CD4-positive, CD25-positive, alpha-beta regulatory T cell (primary cell): ENCODE data around the gene TM2D3. TPM values are rescaled to one million over a fixed set of nuclear protein-coding genes. Genes with fewer than 3 reads are reported as not detected.

Experiments used
- ATAC-seq, 2 donors: fragments of 150-1000 bp; cut with Tn5 transposase; one replicate each; pipeline ENCODE4 v1.10.0; 2021; ENCODE audit warnings: low read depth in 2 of 2, moderate number of reproducible peaks in 2 of 2, moderate library complexity in 1 of 2
- DNase-seq, 3 donors: peaks; one replicate each; pipeline versions ENCODE4 v3.0.0 to v3.0.0-alpha.2; 2012 to 2022; ENCODE audit warnings: mixed read lengths in 1 of 3
- H3K27ac ChIP-seq: one replicate; pipeline ENCODE4 v1.7.0; 2013; ENCODE audit warnings: mild to moderate bottlenecking, low read length; ENCODE audit not compliant: insufficient read depth, poor library complexity, severe bottlenecking
- H3K27me3 ChIP-seq: one replicate; pipeline ENCODE4 v1.7.0; 2013; ENCODE audit warnings: low read length; ENCODE audit not compliant: control insufficient read depth, insufficient read depth
- H3K36me3 ChIP-seq: one replicate; pipeline ENCODE4 v1.7.0; 2013; ENCODE audit warnings: mild to moderate bottlenecking, low read length, moderate library complexity; ENCODE audit not compliant: control insufficient read depth, insufficient read depth
- H3K4me1 ChIP-seq: 2 replicates; pipeline ENCODE4 v1.7.0; 2013; ENCODE audit warnings: mild to moderate bottlenecking, low read length; ENCODE audit not compliant: insufficient read depth, control insufficient read depth, poor library complexity, severe bottlenecking
- H3K4me3 ChIP-seq: one replicate; pipeline ENCODE4 v1.7.0; 2013; ENCODE audit warnings: low read depth, mild to moderate bottlenecking, low read length, moderate library complexity
- H3K9me3 ChIP-seq, 2 experiments: 1 replicate in 1 of 2; 2 replicates in 1 of 2; pipeline ENCODE4 v1.7.0; 2013; ENCODE audit warnings: low read length in 2 of 2, mild to moderate bottlenecking in 1 of 2, moderate library complexity in 1 of 2; ENCODE audit not compliant: control insufficient read depth in 2 of 2
- H3K27ac Mint-ChIP-seq, 3 donors: one replicate each; pipeline ENCODE4 v1.8.0; 2020 to 2022; ENCODE audit warnings: mild to moderate bottlenecking in 3 of 3, mixed read lengths in 3 of 3, moderate library complexity in 2 of 3
- H3K27me3 Mint-ChIP-seq: one replicate; pipeline ENCODE4 v1.8.0; 2022; ENCODE audit warnings: mild to moderate bottlenecking, mixed read lengths
- H3K36me3 Mint-ChIP-seq: one replicate; pipeline ENCODE4 v1.8.0; 2020; ENCODE audit warnings: mixed read lengths
- H3K4me1 Mint-ChIP-seq, 4 donors: one replicate each; pipeline ENCODE4 v1.8.0; 2020 to 2022; ENCODE audit warnings: mixed read lengths in 4 of 4, mild to moderate bottlenecking in 1 of 4
- H3K4me3 Mint-ChIP-seq, 4 donors: one replicate each; pipeline ENCODE4 v1.8.0; 2020 to 2022; ENCODE audit warnings: mild to moderate bottlenecking in 4 of 4, mixed read lengths in 4 of 4, moderate library complexity in 3 of 4
- H3K9me3 Mint-ChIP-seq, 7 donors: one replicate each; pipeline ENCODE4 v1.8.0; 2020 to 2022; ENCODE audit warnings: mixed read lengths in 7 of 7, mild to moderate bottlenecking in 3 of 7, moderate library complexity in 2 of 7
- polyA plus RNA-seq, 4 donors: library from polyadenylated mRNA; unstranded; fragments of 300-500 nt; fragmentation: Illumina TruSeq; gene quantifications; one replicate each; pipeline ENCODE4 v1.2.3, GENCODE V29; 2021
- total RNA-seq: library from RNA; stranded (reverse); gene quantifications from one replicate; pipeline ENCODE4 v1.2.3, GENCODE V29; 2022

TM2D3 gene
- total and polyA plus RNA-seq, 5 donors from 2014 or later, result 30.9 to 85.4 (median 43.6) TPM

GRCh38 chr15:101686718-101687117 is 34.5 kb upstream of the TM2D3 start:
- H3K4me1 ChIP-seq, result no peaks in the 10 kb centered on the region
- no peak for DNase-seq
- H3K27ac Mint-ChIP-seq, result no peak overlapping the region
- no peaks in the 10 kb centered on the region for H3K9me3 ChIP-seq
- no peaks in the 10 kb centered on the region for H3K4me1 Mint-ChIP-seq
- no peak overlapping the region for H3K4me3 ChIP-seq
- no peak overlapping the region for H3K27ac ChIP-seq
- H3K36me3 Mint-ChIP-seq, result peaks cover 53% of the 10 kb centered on the region
- no peaks in the 10 kb centered on the region for H3K27me3 Mint-ChIP-seq
- no peak overlapping the region for H3K4me3 Mint-ChIP-seq
- H3K9me3 Mint-ChIP-seq, result peaks cover 0 to 1% (median 0%) of the 10 kb centered on the region in 7 donors
- no peak for ATAC-seq
- H3K27me3 ChIP-seq, result no peaks in the 10 kb centered on the region
- peaks cover 37% of the 10 kb centered on the region for H3K36me3 ChIP-seq

GRCh38 chr15:101684877-101685276 is 32.7 kb upstream of the TM2D3 start:
- H3K27ac Mint-ChIP-seq, result no peak overlapping the region
- H3K4me1 ChIP-seq, result no peaks in the 10 kb centered on the region
- H3K27me3 ChIP-seq, result no peaks in the 10 kb centered on the region
- H3K36me3 Mint-ChIP-seq, result peaks cover 67% of the 10 kb centered on the region
- ATAC-seq, result no peak
- DNase-seq, result no peak
- H3K4me3 Mint-ChIP-seq, result no peak overlapping the region
- no peak overlapping the region for H3K4me3 ChIP-seq
- no peaks in the 10 kb centered on the region for H3K4me1 Mint-ChIP-seq
- H3K27me3 Mint-ChIP-seq, result no peaks in the 10 kb centered on the region
- peaks cover 43% of the 10 kb centered on the region for H3K36me3 ChIP-seq
- peaks cover 0 to 1% (median 0%) of the 10 kb centered on the region in 7 donors for H3K9me3 Mint-ChIP-seq
- no peaks in the 10 kb centered on the region for H3K9me3 ChIP-seq
- no peak overlapping the region for H3K27ac ChIP-seq

- H3K36me3 ChIP-seq, result peaks cover 46% of the 10 kb centered on the region
- Mint-ChIP-seq H3K4me1 (peaks cover 0 to under 1% (median 0%) of the 10 kb centered on the region in 4 donors), H3K4me3 (no peak overlapping the region), H3K27me3 (no peaks in the 10 kb centered on the region), H3K9me3 (peaks cover 0 to 1% (median 0%) of the 10 kb centered on the region in 7 donors), H3K27ac (no peak overlapping the region), H3K36me3 (peaks cover 70% of the 10 kb centered on the region)
- H3K4me3 ChIP-seq, result no peak overlapping the region
- no peaks in the 10 kb centered on the region for H3K27me3 ChIP-seq
- H3K27ac ChIP-seq, result no peak overlapping the region
- H3K9me3 ChIP-seq, result no peaks in the 10 kb centered on the region
- DNase-seq (no peak), ATAC-seq (no peak)
- H3K4me1 ChIP-seq, result no peaks in the 10 kb centered on the region
These were observed 32.2 kb upstream of the TM2D3 start for GRCh38 chr15:101684384-101684783.

- Histone ChIP-seq H3K36me3 (peaks cover 56% of the 10 kb centered on the region), H3K27ac (no peak overlapping the region), H3K27me3 (no peaks in the 10 kb centered on the region), H3K9me3 (no peaks in the 10 kb centered on the region), H3K4me1 (no peaks in the 10 kb centered on the region), H3K4me3 (no peak overlapping the region)
- DNase-seq (no peak), ATAC-seq (no peak)
- peak overlapping the region; percentile 11 to 47 (median 27) for H3K27ac Mint-ChIP-seq
- peaks cover 0 to 3% (median 0%) of the 10 kb centered on the region in 4 donors for H3K4me1 Mint-ChIP-seq
- H3K27me3 Mint-ChIP-seq, result no peaks in the 10 kb centered on the region
- H3K9me3 Mint-ChIP-seq, result peaks cover 0 to 1% (median 0%) of the 10 kb centered on the region in 7 donors
- H3K4me3 Mint-ChIP-seq, result no peak overlapping the region
- H3K36me3 Mint-ChIP-seq, result peaks cover 69% of the 10 kb centered on the region
These were observed 27.6 kb upstream of the TM2D3 start for GRCh38 chr15:101679806-101680205.

GRCh38 chr15:101676921-101677329 is 24.7 kb upstream of the TM2D3 start:
- H3K4me1 ChIP-seq, result no peaks in the 10 kb centered on the region
- no peaks in the 10 kb centered on the region for H3K27me3 Mint-ChIP-seq
- no peaks in the 10 kb centered on the region for H3K27me3 ChIP-seq
- no peak overlapping the region for H3K4me3 ChIP-seq
- peaks cover 63% of the 10 kb centered on the region for H3K36me3 Mint-ChIP-seq
- ATAC-seq (no peak), DNase-seq (no peak)
- no peak overlapping the region for H3K27ac ChIP-seq
- no peak overlapping the region for H3K27ac Mint-ChIP-seq
- no peaks in the 10 kb centered on the region for H3K9me3 Mint-ChIP-seq
- peaks cover 0 to 3% (median 0%) of the 10 kb centered on the region in 4 donors for H3K4me1 Mint-ChIP-seq
- no peak overlapping the region for H3K4me3 Mint-ChIP-seq
- no peaks in the 10 kb centered on the region for H3K9me3 ChIP-seq
- H3K36me3 ChIP-seq, result peaks cover 54% of the 10 kb centered on the region

GRCh38 chr15:101675796-101676582 is 23.8 kb upstream of the TM2D3 start:
- Histone ChIP-seq H3K27me3 (no peaks in the 10 kb centered on the region), H3K4me3 (no peak overlapping the region), H3K36me3 (peaks cover 60% of the 10 kb centered on the region), H3K9me3 (no peaks in the 10 kb centered on the region), H3K27ac (no peak overlapping the region), H3K4me1 (no peaks in the 10 kb centered on the region)
- Mint-ChIP-seq H3K36me3 (peaks cover 63% of the 10 kb centered on the region), H3K4me1 (peaks cover 0 to 3% (median 0%) of the 10 kb centered on the region in 4 donors), H3K4me3 (no peak overlapping the region), H3K27ac (peak overlapping the region in 2 of 3 donors; percentile 34 to 38), H3K27me3 (no peaks in the 10 kb centered on the region), H3K9me3 (no peaks in the 10 kb centered on the region)
- DNase-seq (no peak), ATAC-seq (no peak)

GRCh38 chr15:101675015-101675414 is 22.8 kb upstream of the TM2D3 start:
- peaks cover 63% of the 10 kb centered on the region for H3K36me3 Mint-ChIP-seq
- DNase-seq (no peak), ATAC-seq (no peak)
- Histone ChIP-seq H3K36me3 (peaks cover 62% of the 10 kb centered on the region), H3K4me3 (no peak overlapping the region), H3K9me3 (no peaks in the 10 kb centered on the region), H3K27ac (no peak overlapping the region), H3K27me3 (no peaks in the 10 kb centered on the region), H3K4me1 (no peaks in the 10 kb centered on the region)
- H3K27ac Mint-ChIP-seq, result no peak overlapping the region
- peaks cover 0 to 3% (median 0%) of the 10 kb centered on the region in 4 donors for H3K4me1 Mint-ChIP-seq
- H3K9me3 Mint-ChIP-seq, result no peaks in the 10 kb centered on the region
- H3K27me3 Mint-ChIP-seq, result no peaks in the 10 kb centered on the region
- H3K4me3 Mint-ChIP-seq, result no peak overlapping the region

GRCh38 chr15:101672298-101672697 is 20.1 kb upstream of the TM2D3 start:
- peaks cover 62% of the 10 kb centered on the region for H3K36me3 ChIP-seq
- no peaks in the 10 kb centered on the region for H3K27me3 ChIP-seq
- Mint-ChIP-seq H3K27ac (no peak overlapping the region), H3K27me3 (no peaks in the 10 kb centered on the region), H3K36me3 (peaks cover 65% of the 10 kb centered on the region), H3K4me3 (no peak overlapping the region), H3K9me3 (peaks cover 0 to 1% (median 0%) of the 10 kb centered on the region in 7 donors), H3K4me1 (peaks cover 0 to 3% (median 0%) of the 10 kb centered on the region in 4 donors)
- H3K9me3 ChIP-seq, result no peaks in the 10 kb centered on the region
- no peak overlapping the region for H3K4me3 ChIP-seq
- H3K4me1 ChIP-seq, result no peaks in the 10 kb centered on the region
- no peak overlapping the region for H3K27ac ChIP-seq
- DNase-seq, result no peak
- ATAC-seq, result no peak
